Mucosa of rectum (tissue), 2 donors: Measurements from ENCODE around the gene BICC1.

Experiments
- H3K27ac ChIP-seq, 2 donors: one replicate each; pipeline ENCODE4 v1.7.0; 2013; ENCODE audit warnings: inconsistent platforms in 2 of 2, low read depth in 2 of 2, low read length in 2 of 2
- H3K27me3 ChIP-seq, 2 donors: one replicate each; pipeline ENCODE4 v1.7.0; 2013; ENCODE audit warnings: low read length in 2 of 2; ENCODE audit not compliant: control insufficient read depth in 2 of 2, insufficient read depth in 2 of 2
- H3K36me3 ChIP-seq, 2 donors: one replicate each; pipeline ENCODE4 v1.7.0; 2013; ENCODE audit warnings: low read length in 2 of 2; ENCODE audit not compliant: control insufficient read depth in 2 of 2, insufficient read depth in 2 of 2
- H3K4me1 ChIP-seq, 2 donors: one replicate each; pipeline ENCODE4 v1.7.0; 2013; ENCODE audit warnings: low read length in 2 of 2, mild to moderate bottlenecking in 1 of 2; ENCODE audit not compliant: control insufficient read depth in 2 of 2, insufficient read depth in 2 of 2
- H3K4me3 ChIP-seq, 2 donors: one replicate each; pipeline ENCODE4 v1.7.0; 2013; ENCODE audit warnings: low read length in 2 of 2
- H3K9ac ChIP-seq, 2 donors: one replicate each; pipeline ENCODE4 v1.7.0; 2013; ENCODE audit warnings: low read length in 2 of 2, low read depth in 1 of 2, mild to moderate bottlenecking in 1 of 2
- H3K9me3 ChIP-seq, 2 donors: one replicate each; pipeline ENCODE4 v1.7.0; 2013; ENCODE audit warnings: low read length in 2 of 2; ENCODE audit not compliant: control insufficient read depth in 2 of 2
- donor health status: healthy.
- donor health status: Normal muscosa, but diverticular disease.

The BICC1 gene

GRCh38 chr10:58782876-58783851 is 270.5 kb downstream of the BICC1 start:
- H3K27ac ChIP-seq, result peak overlapping the region; percentile 33 to 44
- H3K4me3 ChIP-seq, result no peak overlapping the region
- H3K9me3 ChIP-seq, result no peaks in the 10 kb centered on the region
- no peak overlapping the region for H3K9ac ChIP-seq
- H3K27me3 ChIP-seq, result no peaks in the 10 kb centered on the region
- H3K4me1 ChIP-seq, result peaks cover 7 to 14% of the 10 kb centered on the region in 2 donors
- no peaks in the 10 kb centered on the region for H3K36me3 ChIP-seq

GRCh38 chr10:58784361-58784760 is 271.7 kb downstream of the BICC1 start:
- Histone ChIP-seq H3K27ac (no peak overlapping the region), H3K9ac (no peak overlapping the region), H3K4me3 (no peak overlapping the region), H3K36me3 (no peaks in the 10 kb centered on the region), H3K4me1 (peaks cover 7 to 14% of the 10 kb centered on the region in 2 donors), H3K27me3 (no peaks in the 10 kb centered on the region), H3K9me3 (no peaks in the 10 kb centered on the region)

GRCh38 chr10:58785354-58785753 is 272.7 kb downstream of the BICC1 start:
- no peaks in the 10 kb centered on the region for H3K36me3 ChIP-seq
- no peak overlapping the region for H3K4me3 ChIP-seq
- no peaks in the 10 kb centered on the region for H3K9me3 ChIP-seq
- H3K27ac ChIP-seq, result no peak overlapping the region
- H3K9ac ChIP-seq, result no peak overlapping the region
- H3K4me1 ChIP-seq, result peaks cover 7 to 14% of the 10 kb centered on the region in 2 donors
- no peaks in the 10 kb centered on the region for H3K27me3 ChIP-seq

GRCh38 chr10:58791137-58791536 is 278.5 kb downstream of the BICC1 start:
- H3K9me3 ChIP-seq, result no peaks in the 10 kb centered on the region
- no peaks in the 10 kb centered on the region for H3K27me3 ChIP-seq
- no peak overlapping the region for H3K4me3 ChIP-seq
- no peak overlapping the region for H3K27ac ChIP-seq
- H3K9ac ChIP-seq, result no peak overlapping the region
- H3K36me3 ChIP-seq, result no peaks in the 10 kb centered on the region
- H3K4me1 ChIP-seq, result no peaks in the 10 kb centered on the region

- Histone ChIP-seq H3K4me3 (no peak overlapping the region), H3K36me3 (no peaks in the 10 kb centered on the region), H3K27me3 (no peaks in the 10 kb centered on the region), H3K27ac (no peak overlapping the region), H3K9me3 (no peaks in the 10 kb centered on the region), H3K9ac (no peak overlapping the region), H3K4me1 (no peaks in the 10 kb centered on the region)
Measured at GRCh38 chr10:58795560-58795959, 282.9 kb downstream of the BICC1 start.

GRCh38 chr10:58796242-58796641 is 283.6 kb downstream of the BICC1 start:
- Histone ChIP-seq H3K36me3 (no peaks in the 10 kb centered on the region), H3K9me3 (no peaks in the 10 kb centered on the region), H3K27ac (no peak overlapping the region), H3K4me3 (no peak overlapping the region), H3K4me1 (no peaks in the 10 kb centered on the region), H3K27me3 (no peaks in the 10 kb centered on the region), H3K9ac (no peak overlapping the region)

GRCh38 chr10:58796824-58797223 is 284.2 kb downstream of the BICC1 start:
- no peaks in the 10 kb centered on the region for H3K27me3 ChIP-seq
- H3K4me3 ChIP-seq, result no peak overlapping the region
- no peak overlapping the region for H3K9ac ChIP-seq
- no peak overlapping the region for H3K27ac ChIP-seq
- H3K9me3 ChIP-seq, result no peaks in the 10 kb centered on the region
- no peaks in the 10 kb centered on the region for H3K36me3 ChIP-seq
- no peaks in the 10 kb centered on the region for H3K4me1 ChIP-seq

- no peaks in the 10 kb centered on the region for H3K36me3 ChIP-seq
- H3K9me3 ChIP-seq, result no peaks in the 10 kb centered on the region
- H3K4me3 ChIP-seq, result no peak overlapping the region
- H3K27ac ChIP-seq, result no peak overlapping the region
- no peaks in the 10 kb centered on the region for H3K27me3 ChIP-seq
- H3K9ac ChIP-seq, result no peak overlapping the region
- no peaks in the 10 kb centered on the region for H3K4me1 ChIP-seq
Measured at GRCh38 chr10:58797356-58797755, 284.7 kb downstream of the BICC1 start.

GRCh38 chr10:58802047-58802446 is 289.4 kb downstream of the BICC1 start:
- Histone ChIP-seq H3K9ac (no peak overlapping the region), H3K4me1 (no peaks in the 10 kb centered on the region), H3K27ac (no peak overlapping the region), H3K9me3 (no peaks in the 10 kb centered on the region), H3K4me3 (no peak overlapping the region), H3K27me3 (no peaks in the 10 kb centered on the region), H3K36me3 (no peaks in the 10 kb centered on the region)

GRCh38 chr10:58806323-58806722 is 293.7 kb downstream of the BICC1 start:
- no peaks in the 10 kb centered on the region for H3K27me3 ChIP-seq
- no peaks in the 10 kb centered on the region for H3K9me3 ChIP-seq
- no peak overlapping the region for H3K9ac ChIP-seq
- H3K4me3 ChIP-seq, result no peak overlapping the region
- no peaks in the 10 kb centered on the region for H3K4me1 ChIP-seq
- no peaks in the 10 kb centered on the region for H3K36me3 ChIP-seq
- H3K27ac ChIP-seq, result no peak overlapping the region
